ENCODE data around the gene AKT3. TPM values are rescaled to one million over a fixed set of nuclear protein-coding genes. Genes with fewer than 3 reads are reported as not detected.
"Not testable (repeated sequence)": the region's sequence is repeated elsewhere in the genome, so short reads cannot be mapped to it uniquely, and the experiment has no call there.

Gene AKT3
- total RNA-seq, 1 donor from 2014 or later, result 27.8 TPM

- intact Hi-C loops (cut with micrococcal nuclease), result no loop called here
Observed at GRCh38 chr1:243712941-243713340, 137.1 kb downstream of the AKT3 start.

- intact Hi-C loops (cut with micrococcal nuclease), result no loop called here
Observed at GRCh38 chr1:243712242-243712641, 137.8 kb downstream of the AKT3 start.

- intact Hi-C loops (cut with micrococcal nuclease), result no loop called here
Observed at GRCh38 chr1:243710467-243710866, 139.6 kb downstream of the AKT3 start.

GRCh38 chr1:243708210-243708609 lies 141.8 kb downstream of the AKT3 start:
- intact Hi-C loops (cut with micrococcal nuclease), result loop anchor here (1.0 kb wide), 2 partner anchors 239 to 565 kb away; no protein-coding TSS in a partner anchor

GRCh38 chr1:243706563-243706962 lies 143.5 kb downstream of the AKT3 start:
- intact Hi-C loops (cut with micrococcal nuclease), result no loop called here

GRCh38 chr1:243705585-243705984 lies 144.5 kb downstream of the AKT3 start:
- intact Hi-C loops (cut with micrococcal nuclease), result no loop called here

- intact Hi-C loops (cut with micrococcal nuclease), result no loop called here
Observed at GRCh38 chr1:243701872-243702271, 148.2 kb downstream of the AKT3 start.

GRCh38 chr1:243693800-243694199 lies 156.2 kb downstream of the AKT3 start:
- intact Hi-C loops (cut with micrococcal nuclease), result no loop called here

- intact Hi-C loops (cut with micrococcal nuclease), result no loop called here
Observed at GRCh38 chr1:243686159-243686558, 163.9 kb downstream of the AKT3 start.

GRCh38 chr1:243680860-243681259 lies 169.2 kb downstream of the AKT3 start:
- intact Hi-C loops (cut with micrococcal nuclease), result no loop called here

- intact Hi-C loops (cut with micrococcal nuclease), result no loop called here
Observed at GRCh38 chr1:243672539-243673074, 177.4 kb downstream of the AKT3 start.

GRCh38 chr1:243667591-243667990 lies 182.5 kb downstream of the AKT3 start:
- intact Hi-C loops (cut with micrococcal nuclease), result no loop called here

GRCh38 chr1:243667133-243667532 lies 182.9 kb downstream of the AKT3 start:
- intact Hi-C loops (cut with micrococcal nuclease), result no loop called here

- intact Hi-C loops (cut with micrococcal nuclease), result no loop called here
Observed at GRCh38 chr1:243663651-243664050, 186.4 kb downstream of the AKT3 start.

- intact Hi-C loops (cut with micrococcal nuclease), result not testable (repeated sequence)
Observed at GRCh38 chr1:243662169-243662568, 187.9 kb downstream of the AKT3 start.

- intact Hi-C loops (cut with micrococcal nuclease), result no loop called here
Observed at GRCh38 chr1:243658594-243659105, 191.4 kb downstream of the AKT3 start.

GRCh38 chr1:243657793-243658192 lies 192.2 kb downstream of the AKT3 start:
- intact Hi-C loops (cut with micrococcal nuclease), result no loop called here

- intact Hi-C loops (cut with micrococcal nuclease), result not testable (repeated sequence)
Observed at GRCh38 chr1:243649530-243649929, 200.5 kb downstream of the AKT3 start.

GRCh38 chr1:243646841-243647240 lies 203.2 kb downstream of the AKT3 start:
- intact Hi-C loops (cut with micrococcal nuclease), result no loop called here

- intact Hi-C loops (cut with micrococcal nuclease), result no loop called here
Observed at GRCh38 chr1:243645281-243645680, 204.8 kb downstream of the AKT3 start.

GRCh38 chr1:243642936-243643335 lies 207.1 kb downstream of the AKT3 start:
- intact Hi-C loops (cut with micrococcal nuclease), result no loop called here

GRCh38 chr1:243639027-243639658 lies 210.9 kb downstream of the AKT3 start:
- intact Hi-C loops (cut with micrococcal nuclease), result no loop called here

GRCh38 chr1:243638186-243638585 lies 211.9 kb downstream of the AKT3 start:
- intact Hi-C loops (cut with micrococcal nuclease), result no loop called here

All from T-helper 1 cell treated with Interleukin-12 subunit alpha and Interleukin-12 subunit beta and Interleukin-4 antibody, amounts not matched to agents 30 ng/mL and 1 ng/mL, for 36 hours (primary cell).